ENCODE results near the gene LAMTOR4. TPM values are rescaled to one million over a fixed set of nuclear protein-coding genes. Genes with fewer than 3 reads are reported as not detected.

Gene LAMTOR4
- total and polyA plus RNA-seq, 2 of the 13 experiments (the other 11 are each of a cell fraction or from before 2014, with no cell fraction given): 115 to 118 TPM

DNA sequence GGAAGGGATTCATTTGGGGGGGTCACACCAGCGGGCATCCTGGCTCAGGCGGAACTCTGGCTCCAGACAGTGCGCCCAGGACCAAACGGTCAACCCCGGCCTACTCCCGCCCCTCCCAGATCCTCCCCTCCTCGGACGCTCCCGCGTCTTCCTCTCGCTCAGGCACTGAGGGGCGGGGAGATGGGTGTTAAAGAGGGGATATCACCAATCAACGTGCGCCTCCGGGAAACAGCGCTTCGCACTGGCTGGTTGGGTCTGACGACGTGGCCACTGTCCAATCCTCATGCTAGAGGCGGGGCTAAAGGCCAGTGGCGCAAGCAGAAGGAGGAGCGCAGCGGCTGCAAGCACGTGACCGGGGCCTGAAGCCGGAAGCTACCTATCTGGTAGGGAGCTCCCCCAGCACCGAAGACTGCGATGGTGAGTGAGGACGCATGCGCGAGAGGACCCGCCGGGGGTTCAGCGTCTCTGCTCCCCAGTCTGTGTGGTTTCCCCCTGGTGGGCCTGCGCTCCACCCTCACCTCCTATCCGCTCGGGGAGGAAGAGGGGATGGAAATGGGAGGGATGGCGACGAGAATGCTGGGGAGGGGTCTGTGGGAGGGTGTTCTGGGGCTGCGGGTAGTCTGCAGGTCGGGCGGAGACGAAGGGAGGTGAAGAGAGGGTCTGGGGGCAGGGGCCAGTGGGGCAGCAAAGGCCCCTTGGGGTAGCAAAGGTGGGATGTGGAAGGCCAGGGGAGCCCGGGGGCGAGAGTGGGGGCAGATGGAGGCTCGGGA, at the start of gene LAMTOR4 (continued):
- TF ChIP-seq, protein P1, sequence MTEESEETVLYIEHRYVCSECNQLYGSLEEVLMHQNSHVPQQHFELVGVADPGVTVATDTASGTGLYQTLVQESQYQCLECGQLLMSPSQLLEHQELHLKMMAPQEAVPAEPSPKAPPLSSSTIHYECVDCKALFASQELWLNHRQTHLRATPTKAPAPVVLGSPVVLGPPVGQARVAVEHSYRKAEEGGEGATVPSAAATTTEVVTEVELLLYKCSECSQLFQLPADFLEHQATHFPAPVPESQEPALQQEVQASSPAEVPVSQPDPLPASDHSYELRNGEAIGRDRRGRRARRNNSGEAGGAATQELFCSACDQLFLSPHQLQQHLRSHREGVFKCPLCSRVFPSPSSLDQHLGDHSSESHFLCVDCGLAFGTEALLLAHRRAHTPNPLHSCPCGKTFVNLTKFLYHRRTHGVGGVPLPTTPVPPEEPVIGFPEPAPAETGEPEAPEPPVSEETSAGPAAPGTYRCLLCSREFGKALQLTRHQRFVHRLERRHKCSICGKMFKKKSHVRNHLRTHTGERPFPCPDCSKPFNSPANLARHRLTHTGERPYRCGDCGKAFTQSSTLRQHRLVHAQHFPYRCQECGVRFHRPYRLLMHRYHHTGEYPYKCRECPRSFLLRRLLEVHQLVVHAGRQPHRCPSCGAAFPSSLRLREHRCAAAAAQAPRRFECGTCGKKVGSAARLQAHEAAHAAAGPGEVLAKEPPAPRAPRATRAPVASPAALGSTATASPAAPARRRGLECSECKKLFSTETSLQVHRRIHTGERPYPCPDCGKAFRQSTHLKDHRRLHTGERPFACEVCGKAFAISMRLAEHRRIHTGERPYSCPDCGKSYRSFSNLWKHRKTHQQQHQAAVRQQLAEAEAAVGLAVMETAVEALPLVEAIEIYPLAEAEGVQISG (CRISPR knock-in tag; IDR thresholded peaks at IDR 0.05): peak; percentile 57; the same call in 1 of the 2 replicates
- TF ChIP-seq SALL2 (CRISPR knock-in tag; IDR thresholded peaks at IDR 0.05): peak; percentile 59; the same call in 1 of the 2 replicates
- TF ChIP-seq, protein P2, sequence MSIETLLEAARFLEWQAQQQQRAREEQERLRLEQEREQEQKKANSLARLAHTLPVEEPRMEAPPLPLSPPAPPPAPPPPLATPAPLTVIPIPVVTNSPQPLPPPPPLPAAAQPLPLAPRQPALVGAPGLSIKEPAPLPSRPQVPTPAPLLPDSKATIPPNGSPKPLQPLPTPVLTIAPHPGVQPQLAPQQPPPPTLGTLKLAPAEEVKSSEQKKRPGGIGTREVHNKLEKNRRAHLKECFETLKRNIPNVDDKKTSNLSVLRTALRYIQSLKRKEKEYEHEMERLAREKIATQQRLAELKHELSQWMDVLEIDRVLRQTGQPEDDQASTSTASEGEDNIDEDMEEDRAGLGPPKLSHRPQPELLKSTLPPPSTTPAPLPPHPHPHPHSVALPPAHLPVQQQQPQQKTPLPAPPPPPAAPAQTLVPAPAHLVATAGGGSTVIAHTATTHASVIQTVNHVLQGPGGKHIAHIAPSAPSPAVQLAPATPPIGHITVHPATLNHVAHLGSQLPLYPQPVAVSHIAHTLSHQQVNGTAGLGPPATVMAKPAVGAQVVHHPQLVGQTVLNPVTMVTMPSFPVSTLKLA (IDR thresholded peaks at IDR 0.05): peak; percentile 55
- TF ChIP-seq ZNF619 (CRISPR knock-in tag; IDR thresholded peaks at IDR 0.05): no peak; the same call in 1 of the 2 replicates
- TF ChIP-seq NFKBIZ (CRISPR knock-in tag; IDR thresholded peaks at IDR 0.05): peak; percentile 63; the same call in 1 of the 2 replicates
- no peak for TF ChIP-seq ZNF781 (CRISPR knock-in tag; IDR thresholded peaks at IDR 0.05; ENCODE audit: borderline replicate concordance, not compliant biosample characterization)
- TF ChIP-seq ZNF543 (CRISPR knock-in tag; IDR thresholded peaks at IDR 0.05): no peak
- TF ChIP-seq, protein P3, sequence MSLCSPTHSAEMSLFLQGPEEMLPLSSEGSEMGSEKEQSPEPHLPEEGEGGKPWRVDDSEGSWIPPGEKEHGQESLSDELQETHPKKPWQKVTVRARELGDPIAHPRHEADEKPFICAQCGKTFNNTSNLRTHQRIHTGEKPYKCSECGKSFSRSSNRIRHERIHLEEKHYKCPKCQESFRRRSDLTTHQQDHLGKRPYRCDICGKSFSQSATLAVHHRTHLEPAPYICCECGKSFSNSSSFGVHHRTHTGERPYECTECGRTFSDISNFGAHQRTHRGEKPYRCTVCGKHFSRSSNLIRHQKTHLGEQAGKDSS (CRISPR knock-in tag; IDR thresholded peaks at IDR 0.05; ENCODE audit: borderline replicate concordance, low read depth): no peak
- TF ChIP-seq ZNF766 (CRISPR knock-in tag; IDR thresholded peaks at IDR 0.05; ENCODE audit: borderline replicate concordance): no peak
- no peak for TF ChIP-seq ZNF878 (CRISPR knock-in tag; IDR thresholded peaks at IDR 0.05)
- peak; percentile 95 for TF ChIP-seq SP2 (CRISPR knock-in tag; IDR thresholded peaks at IDR 0.05)
- TF ChIP-seq, protein P4, sequence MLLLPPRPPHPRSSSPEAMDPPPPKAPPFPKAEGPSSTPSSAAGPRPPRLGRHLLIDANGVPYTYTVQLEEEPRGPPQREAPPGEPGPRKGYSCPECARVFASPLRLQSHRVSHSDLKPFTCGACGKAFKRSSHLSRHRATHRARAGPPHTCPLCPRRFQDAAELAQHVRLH (CRISPR knock-in tag; IDR thresholded peaks at IDR 0.05; ENCODE audit: borderline replicate concordance, low read depth): peak; percentile 86; the same call in 1 of the 2 replicates
- TF ChIP-seq, protein P5, sequence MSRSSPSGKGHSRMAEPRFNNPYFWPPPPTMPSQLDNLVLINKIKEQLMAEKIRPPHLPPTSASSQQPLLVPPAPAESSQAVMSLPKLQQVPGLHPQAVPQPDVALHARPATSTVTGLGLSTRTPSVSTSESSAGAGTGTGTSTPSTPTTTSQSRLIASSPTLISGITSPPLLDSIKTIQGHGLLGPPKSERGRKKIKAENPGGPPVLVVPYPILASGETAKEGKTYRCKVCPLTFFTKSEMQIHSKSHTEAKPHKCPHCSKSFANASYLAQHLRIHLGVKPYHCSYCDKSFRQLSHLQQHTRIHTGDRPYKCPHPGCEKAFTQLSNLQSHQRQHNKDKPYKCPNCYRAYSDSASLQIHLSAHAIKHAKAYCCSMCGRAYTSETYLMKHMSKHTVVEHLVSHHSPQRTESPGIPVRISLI (CRISPR knock-in tag; IDR thresholded peaks at IDR 0.05; ENCODE audit: borderline replicate concordance): no peak
- TF ChIP-seq, protein P6, sequence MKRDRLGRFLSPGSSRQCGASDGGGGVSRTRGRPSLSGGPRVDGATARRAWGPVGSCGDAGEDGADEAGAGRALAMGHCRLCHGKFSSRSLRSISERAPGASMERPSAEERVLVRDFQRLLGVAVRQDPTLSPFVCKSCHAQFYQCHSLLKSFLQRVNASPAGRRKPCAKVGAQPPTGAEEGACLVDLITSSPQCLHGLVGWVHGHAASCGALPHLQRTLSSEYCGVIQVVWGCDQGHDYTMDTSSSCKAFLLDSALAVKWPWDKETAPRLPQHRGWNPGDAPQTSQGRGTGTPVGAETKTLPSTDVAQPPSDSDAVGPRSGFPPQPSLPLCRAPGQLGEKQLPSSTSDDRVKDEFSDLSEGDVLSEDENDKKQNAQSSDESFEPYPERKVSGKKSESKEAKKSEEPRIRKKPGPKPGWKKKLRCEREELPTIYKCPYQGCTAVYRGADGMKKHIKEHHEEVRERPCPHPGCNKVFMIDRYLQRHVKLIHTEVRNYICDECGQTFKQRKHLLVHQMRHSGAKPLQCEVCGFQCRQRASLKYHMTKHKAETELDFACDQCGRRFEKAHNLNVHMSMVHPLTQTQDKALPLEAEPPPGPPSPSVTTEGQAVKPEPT (CRISPR knock-in tag; IDR thresholded peaks at IDR 0.05; ENCODE audit: low read depth): peak; percentile 75; the same call in 1 of the 2 replicates
- no peak for TF ChIP-seq HOXA7 (CRISPR knock-in tag; IDR thresholded peaks at IDR 0.05)
- TF ChIP-seq HDAC6 (IDR thresholded peaks at IDR 0.05; ENCODE audit: low read depth, low read length): no peak
- TF ChIP-seq KMT2A (CRISPR knock-in tag; IDR thresholded peaks at IDR 0.05): peak; percentile 34; the same call in 1 of the 2 replicates
- peak; percentile 86 for TF ChIP-seq RFXAP (CRISPR knock-in tag; IDR thresholded peaks at IDR 0.05; ENCODE audit: borderline replicate concordance)
- peak; percentile 77; the same call in 1 of the 2 replicates for TF ChIP-seq KLF6 (CRISPR knock-in tag; IDR thresholded peaks at IDR 0.05)
- TF ChIP-seq JUN (CRISPR knock-in tag; IDR thresholded peaks at IDR 0.05): no peak
